ENCODE measurements around the gene SLC22A3. TPM values are rescaled to one million over a fixed set of nuclear protein-coding genes. Genes with fewer than 3 reads are reported as not detected.

SLC22A3 gene
- total RNA-seq, 1 experiment from 2014 or later: 0.07 TPM

- H2AFZ ChIP-seq (ENCODE audit: low read depth, low read length, poor library complexity, severe bottlenecking): no peak overlapping the region
- H3K27me3 ChIP-seq (ENCODE audit: insufficient read depth, low read length): no peaks in the 10 kb centered on the region
- H3K9me2 ChIP-seq (ENCODE audit: insufficient read depth): no peaks in the 10 kb centered on the region
- no peaks in the 10 kb centered on the region for H3K79me2 ChIP-seq (ENCODE audit: insufficient read depth, low read length)
- no peak overlapping the region for H3K9ac ChIP-seq (ENCODE audit: low read length)
- no peaks in the 10 kb centered on the region for H4K20me1 ChIP-seq (ENCODE audit: insufficient read depth)
- ChIA-PET CTCF (no interaction called here), RAD21 (ENCODE audit: low non-redundant PET in 1 of 2, low total read pairs in 2 of 2, uncharacterized antibody in 2 of 2, unreplicated experiment in 2 of 2) (no interaction called here), POLR2A (no interaction called here)
- ATAC-seq (no peak), DNase-seq (ENCODE audit: low read depth, low spot score) (no peak)
- H3K4me1 ChIP-seq (ENCODE audit: control insufficient read depth in 1 of 2, insufficient read depth in 2 of 2, low read length in 2 of 2): peaks cover 0 to 2% of the 10 kb centered on the region in 2 experiments; a peak in 1 of 4 replicates
- H3K4me3 ChIP-seq (replicated peaks in 1 of 2; ENCODE audit: low read depth in 1 of 2, low read length in 2 of 2): no peak overlapping the region
- H3K4me2 ChIP-seq (ENCODE audit: low read length): no peak overlapping the region
- no TSS peak for BruUV-seq (replicated peaks)
- no peaks in the 10 kb centered on the region for H3K9me3 ChIP-seq (ENCODE audit: control insufficient read depth in 1 of 2, insufficient read depth in 1 of 2, low read depth in 1 of 2, low read length in 2 of 2)
- TF ChIP-seq CTCF (IDR thresholded peaks at IDR 0.05 in 2 of 3, conservative IDR thresholded peaks at IDR 0.05 in 1 of 3; ENCODE audit: borderline replicate concordance in 1 of 3, insufficient read depth in 1 of 3, low read depth in 2 of 3, low read length in 2 of 3) (no peak), MAX (IDR thresholded peaks at IDR 0.05) (no peak), EGR1 (IDR thresholded peaks at IDR 0.05; ENCODE audit: low read depth) (no peak), FOSL1 (IDR thresholded peaks at IDR 0.05; ENCODE audit: low read depth) (no peak), JUND (IDR thresholded peaks at IDR 0.05) (no peak), CEBPB (IDR thresholded peaks at IDR 0.05; ENCODE audit: low read depth) (no peak), SP1 (IDR thresholded peaks at IDR 0.05; ENCODE audit: low read depth) (no peak), ZNF274 (IDR thresholded peaks at IDR 0.05; ENCODE audit: low read depth, low read length) (no peak)
- intact Hi-C loops (cut with micrococcal nuclease): no loop called here
- no peak overlapping the region for H3K27ac ChIP-seq (ENCODE audit: low read depth, low read length)
- no peaks in the 10 kb centered on the region for H3K36me3 ChIP-seq (ENCODE audit: control insufficient read depth in 1 of 2, insufficient read depth in 2 of 2, low read length in 2 of 2)
Measured at GRCh38 chr6:160349814-160350350, 1.7 kb downstream of the SLC22A3 start.

- Histone ChIP-seq H3K4me2 (ENCODE audit: low read length) (no peak overlapping the region), H3K9ac (ENCODE audit: low read length) (no peak overlapping the region), H3K4me3 (replicated peaks in 1 of 2; ENCODE audit: low read depth in 1 of 2, low read length in 2 of 2) (no peak overlapping the region), H3K36me3 (ENCODE audit: control insufficient read depth in 1 of 2, insufficient read depth in 2 of 2, low read length in 2 of 2) (no peaks in the 10 kb centered on the region), H3K27me3 (ENCODE audit: insufficient read depth, low read length) (no peaks in the 10 kb centered on the region), H3K9me2 (ENCODE audit: insufficient read depth) (no peaks in the 10 kb centered on the region), H3K9me3 (ENCODE audit: control insufficient read depth in 1 of 2, insufficient read depth in 1 of 2, low read depth in 1 of 2, low read length in 2 of 2) (no peaks in the 10 kb centered on the region), H2AFZ (ENCODE audit: low read depth, low read length, poor library complexity, severe bottlenecking) (no peak overlapping the region), H4K20me1 (ENCODE audit: insufficient read depth) (no peaks in the 10 kb centered on the region), H3K79me2 (ENCODE audit: insufficient read depth, low read length) (no peaks in the 10 kb centered on the region), H3K4me1 (ENCODE audit: control insufficient read depth in 1 of 2, insufficient read depth in 2 of 2, low read length in 2 of 2) (peaks cover 0 to 6% of the 10 kb centered on the region in 2 experiments; a peak in 1 of 4 replicates), H3K27ac (ENCODE audit: low read depth, low read length) (no peak overlapping the region)
- RAD21 ChIA-PET (ENCODE audit: low non-redundant PET in 1 of 2, low total read pairs in 2 of 2, uncharacterized antibody in 2 of 2, unreplicated experiment in 2 of 2): no interaction called here
- intact Hi-C loops (cut with micrococcal nuclease): no loop called here
- no peak for TF ChIP-seq REST (IDR thresholded peaks at IDR 0.05; ENCODE audit: low read depth)
- TF ChIP-seq CTCF (IDR thresholded peaks at IDR 0.05 in 2 of 3, conservative IDR thresholded peaks at IDR 0.05 in 1 of 3; ENCODE audit: borderline replicate concordance in 1 of 3, insufficient read depth in 1 of 3, low read depth in 2 of 3, low read length in 2 of 3): no peak
- no peak for TF ChIP-seq ELF1 (IDR thresholded peaks at IDR 0.05; ENCODE audit: borderline replicate concordance, low read depth)
- TF ChIP-seq CEBPB (IDR thresholded peaks at IDR 0.05; ENCODE audit: low read depth): no peak
- POLR2A ChIA-PET: no interaction called here
- CTCF ChIA-PET: no interaction called here
- no TSS peak for BruUV-seq (replicated peaks)
- no peak for DNase-seq (ENCODE audit: low read depth, low spot score)
- ATAC-seq: no peak
Measured at GRCh38 chr6:160353950-160354496, 5.8 kb downstream of the SLC22A3 start.
